SK-N-SH (cell line): ENCODE results near the gene SH3BGRL3. TPM values are rescaled to one million over a fixed set of nuclear protein-coding genes. Genes with fewer than 3 reads are reported as not detected.

ENCODE experiments used
- CTCF ChIA-PET: fragments of 300-600, 350-600 bp; formaldehyde crosslinking; extraction: SDS; loops from one replicate; lab custom pipeline; 2021; lab: Yijun Ruan, JAX
- POLR2A ChIA-PET: fragments of 350-600 bp; sonication (Branson Sonifier 250); formaldehyde crosslinking; extraction: SDS; loops from one replicate; lab custom pipeline; 2020; ENCODE audit warnings: antibody characterized with exemption, inconsistent platforms; lab: Yijun Ruan, JAX
- DNase-seq: peaks from one replicate; pipeline ENCODE4 v3.0.0; 2012
- H2AFZ ChIP-seq: fragments of 200-600 bp; sonication (generic); 2 replicates; pipeline ENCODE4 v1.8.1; 2016; ENCODE audit warnings: antibody characterized with exemption, mild to moderate bottlenecking, low read depth
- H3F3A ChIP-seq: fragments of 200-600 bp; sonication (generic); replicated peaks from 2 replicates; pipeline ENCODE3; 2016; ENCODE audit warnings: antibody characterized with exemption, mild to moderate bottlenecking; ENCODE audit not compliant: insufficient read depth
- H3K27ac ChIP-seq, 2 experiments: fragments of 200-500 bp in 1 of 2; fragments of 200-600 bp in 1 of 2; sonication (Bioruptor generic) in 1 of 2; sonication (generic), shearing (Covaris generic) in 1 of 2; 2 replicates each; pipeline versions ENCODE4 v1.5.1 to v1.6.1; 2014 to 2016; ENCODE audit warnings: low read depth in 2 of 2, inconsistent platforms in 1 of 2, low read length in 1 of 2, mild to moderate bottlenecking in 1 of 2, mixed read lengths in 1 of 2
- H3K27me3 ChIP-seq: fragments of 200-600 bp; sonication (generic), shearing (Covaris generic); 2 replicates; pipeline ENCODE4 v1.6.1; 2016; ENCODE audit warnings: mixed run types; ENCODE audit not compliant: insufficient read depth
- H3K36me3 ChIP-seq, 2 experiments: fragments of 200-500 bp in 1 of 2; fragments of 200-600 bp in 1 of 2; sonication (Bioruptor generic) in 1 of 2; sonication (generic) in 1 of 2; replicated peaks in 1 of 2; 2 replicates each; pipeline versions ENCODE3 to v1.5.1; 2014 to 2016; ENCODE audit warnings: low read length in 1 of 2, mild to moderate bottlenecking in 1 of 2; ENCODE audit not compliant: insufficient read depth in 2 of 2, control insufficient read depth in 1 of 2
- H3K4me1 ChIP-seq, 2 experiments: fragments of 200-500 bp in 1 of 2; fragments of 200-600 bp in 1 of 2; sonication (Bioruptor generic) in 1 of 2; sonication (generic), shearing (Covaris generic) in 1 of 2; 2 replicates each; pipeline versions ENCODE4 v1.5.1 to v1.6.1; 2014 to 2016; ENCODE audit warnings: low read depth in 1 of 2, low read length in 1 of 2, mixed run types in 1 of 2; ENCODE audit not compliant: insufficient read depth in 2 of 2, control insufficient read depth in 1 of 2
- H3K4me2 ChIP-seq: fragments of 200-600 bp; sonication (generic), shearing (Covaris generic); 2 replicates; pipeline ENCODE4 v1.6.1; 2017; ENCODE audit warnings: mixed run types
- H3K4me3 ChIP-seq, 2 experiments: fragments of 200-500 bp in 1 of 2; fragments of 200-600 bp in 1 of 2; sonication (Bioruptor generic) in 1 of 2; sonication (generic), shearing (Covaris generic) in 1 of 2; 2 replicates each; pipeline versions ENCODE4 v1.5.1 to v1.8.1; 2014 to 2016; ENCODE audit warnings: low read depth in 2 of 2, inconsistent platforms in 1 of 2, low read length in 1 of 2, mild to moderate bottlenecking in 1 of 2, mixed read lengths in 1 of 2, moderate library complexity in 1 of 2
- H3K79me2 ChIP-seq: fragments of 200-600 bp; sonication (generic); 2 replicates; pipeline ENCODE4 v1.8.1; 2017; ENCODE audit warnings: mild to moderate bottlenecking; ENCODE audit not compliant: insufficient read depth
- H3K9ac ChIP-seq: fragments of 200-600 bp; sonication (generic); 2 replicates; pipeline ENCODE4 v1.6.1; 2017; ENCODE audit warnings: mixed run types
- H3K9me2 ChIP-seq: fragments of 200-600 bp; sonication (generic); 2 replicates; pipeline ENCODE4 v1.6.1; 2017; ENCODE audit warnings: mixed run types
- H3K9me3 ChIP-seq: fragments of 200-600 bp; sonication (generic); 2 replicates; pipeline ENCODE4 v1.6.1; 2017; ENCODE audit warnings: mixed run types, mild to moderate bottlenecking, moderate library complexity
- H4K20me1 ChIP-seq: fragments of 200-600 bp; sonication (generic); 2 replicates; pipeline ENCODE4 v1.6.1; 2017; ENCODE audit warnings: mild to moderate bottlenecking, mixed run types; ENCODE audit not compliant: insufficient read depth
- CHD2 ChIP-seq: fragments of 150-350 bp; IDR thresholded peaks from 2 replicates; pipeline ENCODE4 v1.6.1; 2018; ENCODE audit warnings: low read length; ENCODE audit not compliant: partially characterized antibody
- ELF1 ChIP-seq: IDR thresholded peaks from 2 replicates; pipeline ENCODE4 v1.4.0; 2012
- EZH2phosphoT487 ChIP-seq: fragments of 200-600 bp; sonication (generic); IDR thresholded peaks from 2 replicates; pipeline ENCODE4 v1.6.1; 2017; ENCODE audit warnings: low read depth, mixed run types, mild to moderate bottlenecking, antibody characterized with exemption, moderate library complexity, borderline replicate concordance
- GABPA ChIP-seq: IDR thresholded peaks from 2 replicates; pipeline ENCODE4 v1.4.0; 2012; ENCODE audit warnings: low read depth, mild to moderate bottlenecking
- JUND ChIP-seq: IDR thresholded peaks from 2 replicates; pipeline ENCODE4 v1.4.0; 2012
- MXI1 ChIP-seq: IDR thresholded peaks from 2 replicates; pipeline ENCODE4 v1.6.1; 2012; ENCODE audit warnings: mild to moderate bottlenecking, low read depth, low read length, improper control_type of control experiment
- NFIC ChIP-seq: IDR thresholded peaks from 2 replicates; pipeline ENCODE4 v1.4.0; 2012; ENCODE audit warnings: borderline replicate concordance
- PBX3 ChIP-seq: IDR thresholded peaks from 2 replicates; pipeline ENCODE4; 2012
- SMC3 ChIP-seq: IDR thresholded peaks from 2 replicates; pipeline ENCODE4 v1.6.1; 2012; ENCODE audit warnings: low read depth, low read length, improper control_type of control experiment
- TCF12 ChIP-seq: IDR thresholded peaks from 2 replicates; pipeline ENCODE4 v1.4.0; 2012
- TEAD4 ChIP-seq: IDR thresholded peaks from 2 replicates; pipeline ENCODE4 v1.4.0; 2012; ENCODE audit warnings: mild to moderate bottlenecking, borderline replicate concordance; ENCODE audit not compliant: insufficient read depth
- WGBS: methylation state at CpG from one replicate; pipeline ENCODE4 v1.1.6; 2017; ENCODE audit warnings: low lambda C conversion rate; 5-methylcytosine and 5-hydroxymethylcytosine counted together
- polyA plus RNA-seq, 3 experiments: library from polyadenylated mRNA; depleted of rRNA; stranded (reverse); fragments of >200 nt; gene quantifications; 2 replicates each; pipeline ENCODE4 v1.2.3, GENCODE V29; 2012
- TF ChIP-seq, protein P1 (sequence below): fragments of 150-350 bp; IDR thresholded peaks from 2 replicates; pipeline ENCODE4 v1.6.1; 2016; ENCODE audit warnings: mild to moderate bottlenecking, low read depth, low read length

SH3BGRL3 gene
- polyA plus RNA-seq, 1 of the 3 experiments (the other 2 are of a cell fraction), result 202 TPM

GRCh38 chr1:26278724-26279455, 996 bp upstream of the SH3BGRL3 start (continued):
- TF ChIP-seq TCF12 (0 out of 2 replicates have a peak, but pooled peaks have one; percentile 35), JUND (no peak), MXI1 (no peak), ELF1 (no peak), PBX3 (0 out of 2 replicates have a peak, but pooled peaks have one; percentile 15), CHD2 (no peak), GABPA (no peak)
- TF ChIP-seq, protein P1, sequence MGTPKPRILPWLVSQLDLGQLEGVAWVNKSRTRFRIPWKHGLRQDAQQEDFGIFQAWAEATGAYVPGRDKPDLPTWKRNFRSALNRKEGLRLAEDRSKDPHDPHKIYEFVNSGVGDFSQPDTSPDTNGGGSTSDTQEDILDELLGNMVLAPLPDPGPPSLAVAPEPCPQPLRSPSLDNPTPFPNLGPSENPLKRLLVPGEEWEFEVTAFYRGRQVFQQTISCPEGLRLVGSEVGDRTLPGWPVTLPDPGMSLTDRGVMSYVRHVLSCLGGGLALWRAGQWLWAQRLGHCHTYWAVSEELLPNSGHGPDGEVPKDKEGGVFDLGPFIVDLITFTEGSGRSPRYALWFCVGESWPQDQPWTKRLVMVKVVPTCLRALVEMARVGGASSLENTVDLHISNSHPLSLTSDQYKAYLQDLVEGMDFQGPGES, result no peak

DNA sequence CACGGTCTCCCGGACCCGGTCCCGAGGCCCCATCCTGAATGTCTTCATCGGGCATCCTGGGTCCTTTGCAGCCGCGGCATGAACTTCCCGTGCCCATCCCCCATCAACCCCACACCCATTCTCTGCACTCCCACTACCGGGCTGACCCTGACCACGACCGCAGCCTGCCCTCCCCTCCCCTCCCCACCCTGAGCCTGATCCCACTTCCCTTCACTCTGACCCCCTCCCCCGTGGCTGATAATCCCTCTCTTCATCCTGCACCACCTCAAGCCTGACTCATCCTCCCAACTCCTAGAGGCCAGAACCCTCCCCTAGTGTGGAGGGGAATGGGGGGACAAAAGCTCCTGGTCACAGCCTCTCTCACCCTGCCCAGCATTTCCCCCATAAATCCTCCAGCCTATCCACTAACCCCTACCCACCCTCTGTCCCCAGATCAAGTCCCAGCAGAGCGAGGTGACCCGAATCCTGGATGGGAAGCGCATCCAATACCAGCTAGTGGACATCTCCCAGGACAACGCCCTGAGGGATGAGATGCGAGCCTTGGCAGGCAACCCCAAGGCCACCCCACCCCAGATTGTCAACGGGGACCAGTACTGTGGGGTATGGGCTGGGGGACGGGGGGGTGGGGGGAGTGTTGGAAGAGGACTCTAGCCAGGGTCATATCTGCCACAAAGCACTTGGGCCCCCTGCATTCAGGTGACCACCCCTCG, 602 bp downstream of the SH3BGRL3 start:
- Histone ChIP-seq H2AFZ (no peak overlapping the region), H3K79me2 (peaks cover 54% of the 10 kb centered on the region), H3K4me3 (peak overlapping the region; percentile 85 to 95), H3F3A (peaks cover 49% of the 10 kb centered on the region), H3K27me3 (no peaks in the 10 kb centered on the region), H3K4me1 (peaks cover 36 to 73% of the 10 kb centered on the region in 2 experiments; a peak in 3 of 4 replicates), H3K9me2 (no peaks in the 10 kb centered on the region), H3K9me3 (no peaks in the 10 kb centered on the region), H4K20me1 (peaks cover 33% of the 10 kb centered on the region), H3K4me2 (peak overlapping the region; percentile 95), H3K36me3 (peaks cover 9 to 26% of the 10 kb centered on the region in 2 experiments), H3K27ac (peak overlapping the region; percentile 76 to 87), H3K9ac (peak overlapping the region; percentile 81)
- no peak for DNase-seq
- TF ChIP-seq NFIC (no peak), TEAD4 (no peak), SMC3 (no peak), EZH2phosphoT487 (no peak)
- POLR2A ChIA-PET, result interaction anchor here (1.4 to 2.3 kb wide), 3 partner anchors 9 to 191 kb away, joined by 5 to 10 read pairs (median 5); partner anchors contain the start of gene HMGN2
- CTCF ChIA-PET, result interaction anchor here (1.0 to 9.5 kb wide), 17 partner anchors 9 to 176 kb away, joined by 3 to 204 read pairs (median 6); partner anchors contain the start of genes CD52, CEP85, UBXN11 and ZNF593OS
- 26% methylated on average over 19 of the region's 20 CpGs for WGBS
